Endothelial cell (in vitro differentiated cells): ENCODE measurements around the gene DSTN. TPM values are rescaled to one million over a fixed set of nuclear protein-coding genes. Genes with fewer than 3 reads are reported as not detected.
A peak's percentile ranks its signal among the peaks of the same experiment; 100 is the strongest.

Experiments used
- DNase-seq: peaks from one replicate; pipeline ENCODE4 v3.0.0; 2021; ENCODE audit warnings: low spot score
- H3K27ac Mint-ChIP-seq: one replicate; pipeline ENCODE4 v1.8.0; 2021; ENCODE audit warnings: mixed read lengths, inconsistent platforms; ENCODE audit not compliant: unreplicated experiment
- H3K27me3 Mint-ChIP-seq: one replicate; pipeline ENCODE4 v1.8.0; 2021; ENCODE audit warnings: mild to moderate bottlenecking, moderate library complexity, mixed read lengths, inconsistent platforms; ENCODE audit not compliant: unreplicated experiment
- H3K36me3 Mint-ChIP-seq: one replicate; pipeline ENCODE4 v1.8.0; 2021; ENCODE audit warnings: mild to moderate bottlenecking, low read depth, mixed read lengths, inconsistent platforms; ENCODE audit not compliant: unreplicated experiment
- H3K4me1 Mint-ChIP-seq: one replicate; pipeline ENCODE4 v1.8.0; 2021; ENCODE audit warnings: mild to moderate bottlenecking, mixed read lengths, inconsistent platforms; ENCODE audit not compliant: unreplicated experiment
- H3K4me3 Mint-ChIP-seq: one replicate; pipeline ENCODE4 v1.8.0; 2021; ENCODE audit warnings: mild to moderate bottlenecking, mixed read lengths, inconsistent platforms; ENCODE audit not compliant: unreplicated experiment
- H3K9me3 Mint-ChIP-seq: one replicate; pipeline ENCODE4 v1.8.0; 2021; ENCODE audit warnings: mixed read lengths, inconsistent platforms; ENCODE audit not compliant: unreplicated experiment
- total RNA-seq: library from RNA; stranded (reverse); fragmentation: NEBNext Ultra II Directional; extraction: Animal tissue kit (Norgen Biotek cat#: 25700); gene quantifications from one replicate; pipeline ENCODE4 v1.2.1, GENCODE V29; 2021; ENCODE audit not compliant: unreplicated experiment
- TF ChIP-seq, protein P1 (sequence below): fragments of 200-600 bp; sonication (generic); IDR thresholded peaks from one replicate; pipeline ENCODE4 v1.5.0; 2021; ENCODE audit warnings: antibody characterized with exemption; ENCODE audit not compliant: unreplicated experiment

The DSTN gene
- total RNA-seq, 1 donor from 2014 or later = 142 TPM

DNA sequence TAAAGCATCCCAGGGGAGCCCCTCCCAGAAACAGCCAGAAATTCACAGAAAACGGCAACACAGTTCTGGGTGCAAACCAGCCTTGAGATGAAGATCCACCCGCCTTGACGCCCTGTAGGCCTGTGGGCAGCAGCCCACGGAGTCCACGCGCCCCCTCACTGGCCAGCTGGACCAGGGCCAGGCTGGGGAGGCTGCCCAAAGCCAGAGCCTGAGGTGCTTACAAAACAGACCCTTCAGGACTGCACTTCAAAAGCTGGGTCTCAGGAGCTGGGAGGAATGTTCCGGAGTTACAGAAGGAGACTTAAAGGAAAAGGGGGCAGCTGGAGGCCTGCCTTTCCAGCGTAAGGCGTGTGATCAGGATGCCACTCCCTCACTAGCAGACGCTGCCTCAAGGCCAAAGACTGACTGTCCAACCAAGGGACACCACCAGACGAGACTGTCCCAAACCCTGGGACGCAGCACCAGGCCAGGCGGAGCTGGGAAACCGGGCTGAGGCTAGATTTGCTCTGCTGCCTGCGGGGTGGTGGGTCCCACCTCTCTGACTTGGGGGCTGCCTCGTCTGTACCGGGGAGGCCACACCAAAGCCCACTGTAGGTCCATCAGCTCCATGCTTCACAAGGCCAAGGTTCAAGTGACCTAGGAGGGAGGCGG is 64.1 kb downstream of the DSTN start:
- no peak for DNase-seq
- no peaks in the 10 kb centered on the region for H3K4me1 Mint-ChIP-seq
- no peak overlapping the region for H3K27ac Mint-ChIP-seq
- peaks cover 7% of the 10 kb centered on the region for H3K27me3 Mint-ChIP-seq
- H3K36me3 Mint-ChIP-seq = peaks cover 23% of the 10 kb centered on the region
- no peaks in the 10 kb centered on the region for H3K9me3 Mint-ChIP-seq
- TF ChIP-seq, protein P1, sequence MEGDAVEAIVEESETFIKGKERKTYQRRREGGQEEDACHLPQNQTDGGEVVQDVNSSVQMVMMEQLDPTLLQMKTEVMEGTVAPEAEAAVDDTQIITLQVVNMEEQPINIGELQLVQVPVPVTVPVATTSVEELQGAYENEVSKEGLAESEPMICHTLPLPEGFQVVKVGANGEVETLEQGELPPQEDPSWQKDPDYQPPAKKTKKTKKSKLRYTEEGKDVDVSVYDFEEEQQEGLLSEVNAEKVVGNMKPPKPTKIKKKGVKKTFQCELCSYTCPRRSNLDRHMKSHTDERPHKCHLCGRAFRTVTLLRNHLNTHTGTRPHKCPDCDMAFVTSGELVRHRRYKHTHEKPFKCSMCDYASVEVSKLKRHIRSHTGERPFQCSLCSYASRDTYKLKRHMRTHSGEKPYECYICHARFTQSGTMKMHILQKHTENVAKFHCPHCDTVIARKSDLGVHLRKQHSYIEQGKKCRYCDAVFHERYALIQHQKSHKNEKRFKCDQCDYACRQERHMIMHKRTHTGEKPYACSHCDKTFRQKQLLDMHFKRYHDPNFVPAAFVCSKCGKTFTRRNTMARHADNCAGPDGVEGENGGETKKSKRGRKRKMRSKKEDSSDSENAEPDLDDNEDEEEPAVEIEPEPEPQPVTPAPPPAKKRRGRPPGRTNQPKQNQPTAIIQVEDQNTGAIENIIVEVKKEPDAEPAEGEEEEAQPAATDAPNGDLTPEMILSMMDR = no peak
- no peak overlapping the region for H3K4me3 Mint-ChIP-seq

DNA sequence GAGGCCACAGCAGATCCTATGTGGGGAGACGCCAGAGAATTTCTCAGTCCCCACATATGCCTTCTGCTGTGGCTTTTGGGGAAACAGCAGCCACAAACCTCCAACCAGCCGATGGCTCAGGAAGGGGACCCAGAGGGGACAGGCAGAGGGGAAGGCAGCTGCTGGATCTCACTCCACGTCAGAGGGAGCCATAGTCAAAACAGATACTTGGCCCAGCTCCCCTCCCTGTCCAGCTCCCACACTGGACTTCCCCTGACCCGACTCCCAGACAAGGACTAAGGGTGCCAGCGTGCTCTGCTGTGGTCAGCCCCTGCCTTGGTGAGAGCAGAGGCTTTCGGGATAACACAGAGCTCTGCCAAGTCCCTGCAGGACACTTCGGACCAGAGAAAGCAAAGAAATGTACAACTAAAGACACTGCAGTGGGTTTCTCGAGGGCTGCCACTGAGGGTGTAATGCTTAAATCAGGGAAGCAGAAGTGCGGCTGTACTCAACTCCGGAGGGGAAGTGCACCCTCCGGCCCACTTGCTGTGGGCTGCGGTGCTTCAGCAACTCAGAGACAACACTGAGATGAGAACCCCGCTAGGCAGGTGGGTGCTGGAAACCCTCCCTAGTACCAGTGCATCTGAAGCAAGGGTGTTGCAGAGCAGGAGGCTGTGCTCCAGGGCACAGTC is 64.9 kb downstream of the DSTN start:
- H3K27ac Mint-ChIP-seq = no peak overlapping the region
- DNase-seq = no peak
- H3K9me3 Mint-ChIP-seq = no peaks in the 10 kb centered on the region
- no peak overlapping the region for H3K4me3 Mint-ChIP-seq
- peaks cover 7% of the 10 kb centered on the region for H3K27me3 Mint-ChIP-seq
- peaks cover 23% of the 10 kb centered on the region for H3K36me3 Mint-ChIP-seq
- H3K4me1 Mint-ChIP-seq = no peaks in the 10 kb centered on the region
- TF ChIP-seq, protein P1 = no peak

DNA sequence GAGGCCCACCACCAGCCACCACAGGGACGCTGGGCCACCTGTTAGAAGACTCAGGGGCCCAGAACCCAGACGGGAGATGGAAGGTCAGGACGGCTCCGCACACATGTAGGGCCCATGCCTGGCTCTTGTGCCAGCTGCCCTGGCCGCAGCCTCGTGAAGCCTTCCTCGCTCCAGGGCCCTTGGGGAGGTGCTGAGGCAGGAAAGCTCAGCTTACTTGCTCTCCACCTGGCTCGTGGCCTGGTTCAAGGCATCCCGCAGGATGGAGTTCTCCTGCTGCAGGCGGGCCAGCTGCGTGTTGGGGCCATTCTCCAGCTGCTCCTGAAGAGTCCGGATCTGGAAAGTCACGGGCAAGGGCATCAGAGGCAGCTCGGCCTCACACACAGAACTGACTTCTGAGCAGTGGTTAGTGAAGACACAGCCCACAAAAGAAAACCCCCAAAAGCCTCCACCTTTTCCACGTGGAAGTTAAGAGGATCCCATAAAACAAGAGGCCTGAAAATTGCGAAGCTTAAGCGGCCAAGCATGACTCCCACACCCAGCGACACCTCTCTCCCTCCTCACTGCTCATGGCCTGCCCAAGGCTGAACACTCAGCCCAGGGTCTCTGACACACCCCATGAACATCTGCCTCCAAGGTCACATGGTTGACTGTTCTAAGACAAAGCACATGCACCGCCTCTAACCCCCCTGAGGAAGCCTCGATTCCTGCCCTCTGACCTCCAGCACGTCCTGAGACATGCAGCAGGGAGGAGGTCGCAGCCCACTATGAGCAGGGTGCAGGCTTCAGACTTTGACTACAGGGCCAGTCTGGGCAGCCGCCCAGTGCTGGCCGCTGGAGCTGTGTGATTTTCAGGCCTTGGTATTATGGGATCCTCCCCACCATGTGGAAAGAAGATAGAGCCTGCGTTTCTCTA is 65.7 kb downstream of the DSTN start:
- peaks cover 9% of the 10 kb centered on the region for H3K27me3 Mint-ChIP-seq
- no peaks in the 10 kb centered on the region for H3K4me1 Mint-ChIP-seq
- peaks cover 20% of the 10 kb centered on the region for H3K36me3 Mint-ChIP-seq
- no peak for DNase-seq
- TF ChIP-seq, protein P1 = no peak
- H3K4me3 Mint-ChIP-seq = peak overlapping the region; percentile 56
- no peaks in the 10 kb centered on the region for H3K9me3 Mint-ChIP-seq
- no peak overlapping the region for H3K27ac Mint-ChIP-seq

DNA sequence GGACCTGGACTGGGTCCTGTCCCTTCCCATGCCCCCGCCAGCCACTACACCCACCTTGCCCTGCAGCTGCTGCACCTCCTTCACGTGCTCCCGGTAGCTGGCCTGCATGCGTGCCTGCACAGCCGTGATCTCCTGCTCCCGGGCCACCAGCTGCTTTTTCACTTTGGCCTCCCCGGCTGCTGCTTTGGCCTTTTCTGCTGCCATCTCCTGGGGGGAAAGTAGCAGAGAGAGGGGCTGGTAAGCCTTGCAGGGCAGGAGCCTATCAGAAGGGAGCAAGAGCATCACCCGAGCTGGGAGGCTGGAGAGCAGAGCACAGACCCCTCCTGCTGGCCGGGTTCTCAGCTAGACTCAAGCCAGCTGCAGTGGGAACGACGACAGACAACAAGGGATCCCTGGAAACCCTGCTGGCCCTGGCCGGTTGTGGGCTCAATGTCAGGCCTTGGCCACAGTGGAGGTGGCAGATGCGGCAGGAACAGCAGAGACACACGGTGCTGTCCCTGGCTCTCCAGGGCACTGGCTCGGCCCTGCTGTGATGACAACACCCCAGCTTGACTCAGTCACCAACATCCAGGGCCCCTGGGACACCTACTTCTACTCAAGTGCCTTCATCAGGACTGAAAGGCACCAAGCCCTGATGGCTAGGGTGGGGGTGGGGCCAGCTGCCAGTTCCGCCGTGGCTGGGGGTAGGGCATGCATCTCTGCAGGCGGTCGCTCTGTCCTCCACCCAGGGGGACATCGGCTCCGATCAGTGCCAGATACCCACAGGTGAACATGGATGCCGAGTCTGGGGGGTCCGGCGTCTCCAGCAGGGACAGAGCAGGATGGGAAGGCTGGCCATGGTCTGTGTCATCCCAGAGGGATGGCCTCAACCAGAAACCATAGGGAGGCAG is 66.9 kb downstream of the DSTN start:
- peaks cover 9% of the 10 kb centered on the region for H3K27me3 Mint-ChIP-seq
- H3K27ac Mint-ChIP-seq = no peak overlapping the region
- no peaks in the 10 kb centered on the region for H3K4me1 Mint-ChIP-seq
- TF ChIP-seq, protein P1 = no peak
- H3K36me3 Mint-ChIP-seq = peaks cover 20% of the 10 kb centered on the region
- H3K4me3 Mint-ChIP-seq = no peak overlapping the region
- H3K9me3 Mint-ChIP-seq = no peaks in the 10 kb centered on the region
- no peak for DNase-seq
